ENCODE results near the gene TUBGCP2.

Gene TUBGCP2

DNA sequence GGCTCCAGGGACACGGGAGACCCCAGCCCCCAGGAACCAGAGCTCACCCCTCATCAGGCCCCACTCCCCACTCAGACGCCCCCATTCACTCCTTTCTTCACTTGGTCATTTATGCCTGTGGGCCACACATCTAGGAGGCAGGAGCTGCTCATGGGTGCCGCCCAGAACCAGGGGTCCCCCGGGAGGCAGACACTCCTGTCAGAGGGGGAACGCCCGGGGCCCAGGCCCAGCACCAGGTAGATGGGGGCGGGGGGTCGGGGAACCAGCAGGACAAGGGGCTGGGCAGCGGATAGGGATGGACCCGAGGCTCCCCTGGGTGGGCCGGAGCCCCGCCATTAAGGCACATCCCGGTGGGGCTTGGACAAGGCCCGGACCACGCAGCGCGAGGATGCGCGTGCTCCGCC lies 16.2 kb upstream of the TUBGCP2 start:
- no peak for TF ChIP-seq POLR2AphosphoS5 (IDR thresholded peaks at IDR 0.05; ENCODE audit: low read depth, low read length)

- no peak for TF ChIP-seq REST (IDR thresholded peaks at IDR 0.05; ENCODE audit: insufficient read depth in 1 of 2, low read depth in 2 of 2, low read length in 2 of 2)
- no peak for TF ChIP-seq TAF1 (IDR thresholded peaks at IDR 0.05; ENCODE audit: borderline replicate concordance, insufficient read depth, low read length)
These were observed 15.6 kb upstream of the TUBGCP2 start for GRCh38 chr10:133324198-133324792.

GRCh38 chr10:133318494-133319127 lies 9.9 kb upstream of the TUBGCP2 start:
- no peak for TF ChIP-seq REST (IDR thresholded peaks at IDR 0.05; ENCODE audit: insufficient read depth in 1 of 2, low read depth in 2 of 2, low read length in 2 of 2)
- peak; percentile 85 for TF ChIP-seq FOXP2 (optimal IDR thresholded peaks at IDR 0.05; ENCODE audit: borderline replicate concordance, extremely low read depth, extremely low read length, insufficient read depth)
- no peak for TF ChIP-seq SIN3A (IDR thresholded peaks at IDR 0.05; ENCODE audit: borderline replicate concordance, insufficient read depth, low read length)
- no peak for TF ChIP-seq POLR2AphosphoS5 (IDR thresholded peaks at IDR 0.05; ENCODE audit: low read depth, low read length)

GRCh38 chr10:133316732-133317131 lies 8.1 kb upstream of the TUBGCP2 start:
- TF ChIP-seq FOXP2 (optimal IDR thresholded peaks at IDR 0.05; ENCODE audit: borderline replicate concordance, extremely low read depth, extremely low read length, insufficient read depth) (no peak), SIN3A (IDR thresholded peaks at IDR 0.05; ENCODE audit: borderline replicate concordance, insufficient read depth, low read length) (no peak), TAF1 (IDR thresholded peaks at IDR 0.05; ENCODE audit: borderline replicate concordance, insufficient read depth, low read length) (no peak), REST (IDR thresholded peaks at IDR 0.05; ENCODE audit: insufficient read depth in 1 of 2, low read depth in 2 of 2, low read length in 2 of 2) (no peak), POLR2AphosphoS5 (IDR thresholded peaks at IDR 0.05; ENCODE audit: low read depth, low read length) (no peak)

GRCh38 chr10:133316266-133316665 lies 7.6 kb upstream of the TUBGCP2 start:
- TF ChIP-seq FOXP2 (optimal IDR thresholded peaks at IDR 0.05; ENCODE audit: borderline replicate concordance, extremely low read depth, extremely low read length, insufficient read depth) (no peak), SIN3A (IDR thresholded peaks at IDR 0.05; ENCODE audit: borderline replicate concordance, insufficient read depth, low read length) (no peak), TAF1 (IDR thresholded peaks at IDR 0.05; ENCODE audit: borderline replicate concordance, insufficient read depth, low read length) (no peak), POLR2AphosphoS5 (IDR thresholded peaks at IDR 0.05; ENCODE audit: low read depth, low read length) (no peak), REST (IDR thresholded peaks at IDR 0.05; ENCODE audit: insufficient read depth in 1 of 2, low read depth in 2 of 2, low read length in 2 of 2) (no peak)
